Type B pancreatic cell (in vitro differentiated cells): ENCODE results near the gene STAB2. TPM values are rescaled to one million over a fixed set of nuclear protein-coding genes. Genes with fewer than 3 reads are reported as not detected.

Source experiments
- DNase-seq: peaks from one replicate; pipeline ENCODE4 v3.0.0; 2021; ENCODE audit warnings: mixed read lengths; ENCODE audit not compliant: unreplicated experiment; ENCODE audit errors: extremely low spot score
- H3K27ac Mint-ChIP-seq: 2 replicates; pipeline ENCODE4 v1.8.0; 2021; ENCODE audit warnings: mild to moderate bottlenecking, mixed read lengths
- H3K27me3 Mint-ChIP-seq: 2 replicates; pipeline ENCODE4 v1.8.0; 2021; ENCODE audit warnings: mixed read lengths
- H3K36me3 Mint-ChIP-seq: 2 replicates; pipeline ENCODE4 v1.8.0; 2021; ENCODE audit warnings: mixed read lengths
- H3K4me1 Mint-ChIP-seq: one replicate; pipeline ENCODE4 v1.8.0; 2021; ENCODE audit warnings: mixed read lengths; ENCODE audit not compliant: unreplicated experiment
- H3K4me3 Mint-ChIP-seq: 2 replicates; pipeline ENCODE4 v1.8.0; 2021; ENCODE audit warnings: mild to moderate bottlenecking, mixed read lengths
- H3K9me3 Mint-ChIP-seq: 2 replicates; pipeline ENCODE4 v1.8.0; 2021; ENCODE audit warnings: mixed read lengths
- CTCF ChIP-seq: fragments of 200-600 bp; sonication (generic); conservative IDR thresholded peaks from 2 replicates; pipeline ENCODE4 v1.5.0; 2021; ENCODE audit warnings: antibody characterized with exemption, mild to moderate bottlenecking
- total RNA-seq: library from RNA; stranded (reverse); gene quantifications from 2 replicates; pipeline ENCODE4 v1.2.1, GENCODE V29; 2021; ENCODE audit warnings: low replicate concordance

The STAB2 gene
- total RNA-seq, 1 donor from 2014 or later = not detected

GRCh38 chr12:103748002-103748401, 160.9 kb downstream of the STAB2 start:
- H3K4me3 Mint-ChIP-seq = no peak overlapping the region
- TF ChIP-seq CTCF = no peak
- H3K27ac Mint-ChIP-seq = peak overlapping the region; percentile 36
- H3K36me3 Mint-ChIP-seq = no peaks in the 10 kb centered on the region
- no peaks in the 10 kb centered on the region for H3K27me3 Mint-ChIP-seq
- H3K9me3 Mint-ChIP-seq = no peaks in the 10 kb centered on the region
- no peak for DNase-seq
- no peaks in the 10 kb centered on the region for H3K4me1 Mint-ChIP-seq

- H3K36me3 Mint-ChIP-seq = no peaks in the 10 kb centered on the region
- H3K9me3 Mint-ChIP-seq = no peaks in the 10 kb centered on the region
- H3K27ac Mint-ChIP-seq = no peak overlapping the region
- H3K27me3 Mint-ChIP-seq = no peaks in the 10 kb centered on the region
- no peak for DNase-seq
- TF ChIP-seq CTCF = no peak
- H3K4me1 Mint-ChIP-seq = no peaks in the 10 kb centered on the region
- H3K4me3 Mint-ChIP-seq = no peak overlapping the region
Observed at GRCh38 chr12:103748875-103749274, 161.8 kb downstream of the STAB2 start.

GRCh38 chr12:103751171-103751570, 164.1 kb downstream of the STAB2 start:
- Mint-ChIP-seq H3K4me1 (no peaks in the 10 kb centered on the region), H3K27me3 (no peaks in the 10 kb centered on the region), H3K27ac (no peak overlapping the region), H3K4me3 (no peak overlapping the region), H3K36me3 (no peaks in the 10 kb centered on the region), H3K9me3 (no peaks in the 10 kb centered on the region)
- DNase-seq = no peak
- TF ChIP-seq CTCF = peak; percentile 48

GRCh38 chr12:103751600-103751999, 164.5 kb downstream of the STAB2 start:
- no peaks in the 10 kb centered on the region for H3K36me3 Mint-ChIP-seq
- H3K27ac Mint-ChIP-seq = no peak overlapping the region
- no peaks in the 10 kb centered on the region for H3K9me3 Mint-ChIP-seq
- H3K27me3 Mint-ChIP-seq = no peaks in the 10 kb centered on the region
- no peaks in the 10 kb centered on the region for H3K4me1 Mint-ChIP-seq
- DNase-seq = no peak
- no peak for TF ChIP-seq CTCF
- H3K4me3 Mint-ChIP-seq = no peak overlapping the region

GRCh38 chr12:103755425-103755824, 168.4 kb downstream of the STAB2 start:
- no peak for TF ChIP-seq CTCF
- H3K27ac Mint-ChIP-seq = no peak overlapping the region
- H3K9me3 Mint-ChIP-seq = no peaks in the 10 kb centered on the region

GRCh38 chr12:103756443-103756842, 169.4 kb downstream of the STAB2 start:
- Mint-ChIP-seq H3K27ac (no peak overlapping the region), H3K4me3 (no peak overlapping the region), H3K27me3 (no peaks in the 10 kb centered on the region), H3K9me3 (no peaks in the 10 kb centered on the region), H3K36me3 (no peaks in the 10 kb centered on the region), H3K4me1 (no peaks in the 10 kb centered on the region)
- DNase-seq = no peak
- no peak for TF ChIP-seq CTCF

More at GRCh38 chr12:103755425-103755824, 168.4 kb downstream of the STAB2 start:
- H3K4me1 Mint-ChIP-seq = no peaks in the 10 kb centered on the region
- H3K4me3 Mint-ChIP-seq = no peak overlapping the region
- DNase-seq = no peak
- no peaks in the 10 kb centered on the region for H3K36me3 Mint-ChIP-seq
- H3K27me3 Mint-ChIP-seq = no peaks in the 10 kb centered on the region
